ENCODE data around the gene BSND.

DNA sequence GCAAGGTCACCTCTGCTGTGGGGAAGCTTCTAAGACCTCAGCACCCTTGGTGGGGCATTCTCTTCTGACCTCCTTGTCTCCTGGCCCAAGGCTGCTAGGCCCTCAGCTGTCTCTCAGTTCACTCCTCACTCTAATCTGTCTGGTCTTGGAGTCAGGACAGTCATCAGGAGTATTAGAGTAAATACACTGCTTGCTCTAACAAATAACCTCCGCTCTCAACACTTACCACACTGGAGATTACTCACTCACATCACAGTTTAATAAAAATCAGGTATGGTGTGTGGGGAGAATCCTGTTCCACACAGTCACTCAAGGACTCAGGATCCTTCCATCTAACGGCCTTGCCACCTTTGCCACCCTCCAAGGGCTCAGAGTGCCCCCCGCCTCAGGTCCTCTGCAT, 44.9 kb upstream of the BSND start:
- no peak for TF ChIP-seq GATA3 (IDR thresholded peaks at IDR 0.05; ENCODE audit: low read depth, low read length)
- TF ChIP-seq GATA2 (IDR thresholded peaks at IDR 0.05; ENCODE audit: low read depth, low read length), result no peak

Data from SH-SY5Y (cell line).